GM18873 (cell line): ENCODE measurements around the gene FOXL1.

ENCODE experiments used
- ATAC-seq: cut with Tn5 transposase; IDR thresholded peaks from one replicate; pipeline ENCODE4 v1.9.1; 2021; ENCODE audit warnings: mild to moderate bottlenecking, moderate library complexity, moderate number of reproducible peaks; ENCODE audit not compliant: unreplicated experiment, low FRiP score

The FOXL1 gene

GRCh38 chr16:86578061-86578599 is at the start of gene FOXL1:
Gene FOXL1 (plus strand): TSS chr16:86578549. CDS start chr16:86578724, 175 bp downstream.
- ATAC-seq = no peak

GRCh38 chr16:86529160-86529559 is 49.2 kb upstream of the FOXL1 start:
- no peak for ATAC-seq

- no peak for ATAC-seq
Observed at GRCh38 chr16:86530251-86531190, 47.8 kb upstream of the FOXL1 start.

DNA sequence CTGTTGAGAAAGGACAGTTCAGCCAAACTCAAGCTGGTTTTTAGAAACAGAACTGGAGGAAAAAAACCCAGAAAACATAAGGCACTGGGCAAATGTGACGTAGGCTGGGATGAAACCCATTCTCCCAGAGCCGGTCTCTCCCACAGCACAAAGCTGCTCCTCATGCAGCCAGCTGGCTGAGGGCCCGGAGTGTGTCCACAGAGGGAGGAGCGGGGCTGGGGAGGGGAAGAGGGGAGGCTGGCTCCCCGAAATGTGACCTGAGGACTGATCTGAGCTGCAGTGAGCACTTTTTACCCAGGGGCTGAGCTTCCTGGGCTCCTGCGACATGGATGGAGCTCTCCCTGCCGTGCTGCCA is 47.2 kb upstream of the FOXL1 start:
- ATAC-seq = no peak

DNA sequence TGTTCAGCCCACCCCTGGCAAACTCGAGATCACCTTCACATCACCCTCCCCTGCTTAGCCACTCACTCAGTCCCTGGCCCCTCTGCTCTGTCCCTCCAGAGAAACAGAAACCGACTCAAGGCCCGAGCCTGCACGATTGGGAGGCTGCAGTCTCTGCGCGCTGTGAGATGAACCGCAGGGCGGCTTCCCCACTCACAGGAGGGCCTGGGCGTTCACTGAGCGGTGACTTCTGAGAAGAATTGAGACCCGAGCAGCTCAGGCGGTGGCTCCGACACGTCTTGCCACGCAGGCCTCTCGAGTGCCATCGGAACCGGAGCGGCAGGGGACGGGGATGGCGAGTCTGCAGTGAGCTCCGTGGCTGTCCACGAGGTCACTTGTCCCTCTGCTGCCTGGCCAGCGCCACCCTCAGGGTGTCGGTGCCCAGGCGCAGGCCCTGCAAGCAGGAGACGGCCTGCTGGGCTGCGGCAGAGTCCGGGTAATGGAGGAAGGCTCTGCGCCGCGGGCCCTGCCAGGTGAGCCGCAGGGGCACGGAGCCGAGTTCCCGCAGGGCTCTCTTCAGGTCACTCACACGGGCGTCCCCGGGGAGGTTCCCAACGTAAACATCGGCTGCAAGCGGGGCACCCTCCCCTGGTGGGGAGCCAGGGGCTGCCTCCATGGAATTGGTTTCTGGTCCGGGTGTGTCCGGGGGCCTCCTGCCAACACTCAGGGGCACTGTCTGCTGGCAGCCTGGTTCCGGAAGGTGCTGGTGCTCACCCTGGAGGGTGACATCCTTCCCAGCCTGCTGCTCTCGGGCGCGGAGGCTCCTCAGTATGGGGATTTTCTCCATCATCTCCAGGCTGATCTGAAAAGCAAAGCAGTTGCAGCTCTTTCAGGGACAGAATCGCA is 46.5 kb upstream of the FOXL1 start:
- no peak for ATAC-seq

- no peak for ATAC-seq
Observed at GRCh38 chr16:86532526-86532815, 45.9 kb upstream of the FOXL1 start.

DNA sequence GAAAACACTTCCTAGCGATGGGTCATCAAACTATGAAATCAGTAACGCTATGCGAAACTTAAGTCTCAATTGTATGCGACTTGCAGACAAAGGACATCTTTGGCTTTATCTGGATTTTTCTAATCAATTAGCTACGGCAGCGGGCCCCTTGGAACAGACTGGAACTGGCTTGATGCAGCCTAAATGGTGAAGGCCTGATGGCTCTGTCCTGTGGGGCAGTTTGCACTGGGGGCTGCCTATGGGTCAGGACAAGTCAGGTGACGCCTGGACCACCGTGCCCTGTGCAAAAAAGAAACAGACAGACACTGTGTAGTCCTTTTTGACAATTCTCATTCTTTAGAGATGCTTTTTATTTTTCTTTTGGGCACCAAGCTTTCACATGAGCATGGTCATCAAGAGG is 45.3 kb upstream of the FOXL1 start:
- ATAC-seq = no peak

GRCh38 chr16:86533767-86534351 is 44.5 kb upstream of the FOXL1 start:
- no peak for ATAC-seq

DNA sequence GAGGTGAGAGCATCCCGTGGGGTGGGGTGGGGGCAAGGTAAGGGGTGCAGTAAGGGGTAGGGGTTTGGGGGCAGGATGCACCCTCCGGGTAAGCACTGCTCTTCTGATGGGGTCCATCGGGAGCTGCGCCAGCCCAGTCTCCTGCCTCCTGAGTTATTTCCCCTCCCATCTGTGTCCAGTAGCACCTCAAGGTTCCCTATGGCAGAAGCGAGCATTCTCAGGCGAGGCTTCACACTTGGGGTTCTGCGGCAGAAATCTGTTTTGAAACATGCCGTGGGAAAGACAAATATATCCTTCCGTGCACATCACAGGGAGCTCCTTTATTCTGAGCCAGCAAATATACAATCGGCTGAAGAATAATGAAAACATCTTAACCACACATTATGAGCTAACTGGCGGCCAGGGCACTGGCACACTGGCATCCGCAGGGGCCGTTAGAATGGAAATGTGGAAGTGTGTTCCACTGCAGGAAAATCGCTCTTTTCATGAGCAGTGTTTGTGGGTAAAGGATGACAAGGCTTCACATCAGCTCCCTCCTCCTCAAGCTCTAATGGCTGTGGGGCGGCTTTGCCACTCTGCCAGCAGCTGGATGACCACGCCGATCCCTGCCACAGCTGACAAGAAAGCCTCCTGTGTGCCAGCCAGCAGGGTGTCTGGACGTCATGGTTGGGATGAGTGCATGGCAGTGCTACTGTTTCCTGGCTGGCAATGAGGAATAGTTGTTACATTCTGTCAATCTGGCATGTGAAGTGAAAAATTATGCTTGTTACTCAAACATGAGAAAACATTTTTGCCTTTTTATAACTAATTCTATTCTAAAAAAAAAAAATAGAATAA is 43.4 kb upstream of the FOXL1 start:
- no peak for ATAC-seq

GRCh38 chr16:86536621-86537020 is 41.7 kb upstream of the FOXL1 start:
- ATAC-seq = no peak

DNA sequence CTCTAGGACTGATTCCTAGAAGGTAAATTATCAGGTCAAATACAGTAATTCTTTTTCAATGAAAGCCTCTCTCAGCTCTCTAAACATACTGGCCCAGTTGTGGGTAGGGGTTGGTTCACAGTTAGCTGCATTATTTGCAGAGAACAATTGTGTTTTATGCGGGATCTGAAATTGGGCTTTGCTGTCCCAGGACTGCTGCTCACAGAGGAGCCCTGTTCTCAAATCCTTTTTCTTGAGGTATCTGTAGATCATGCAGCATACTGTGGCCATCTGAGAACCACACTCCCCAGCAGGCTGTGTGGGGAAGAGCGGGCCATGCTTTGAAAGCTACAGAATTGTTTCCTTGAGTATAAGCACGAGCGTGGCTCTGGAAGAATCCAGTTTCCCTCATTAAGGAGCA is 40.9 kb upstream of the FOXL1 start:
- ATAC-seq = no peak

GRCh38 chr16:86538196-86538780 is 40.1 kb upstream of the FOXL1 start:
- no peak for ATAC-seq

DNA sequence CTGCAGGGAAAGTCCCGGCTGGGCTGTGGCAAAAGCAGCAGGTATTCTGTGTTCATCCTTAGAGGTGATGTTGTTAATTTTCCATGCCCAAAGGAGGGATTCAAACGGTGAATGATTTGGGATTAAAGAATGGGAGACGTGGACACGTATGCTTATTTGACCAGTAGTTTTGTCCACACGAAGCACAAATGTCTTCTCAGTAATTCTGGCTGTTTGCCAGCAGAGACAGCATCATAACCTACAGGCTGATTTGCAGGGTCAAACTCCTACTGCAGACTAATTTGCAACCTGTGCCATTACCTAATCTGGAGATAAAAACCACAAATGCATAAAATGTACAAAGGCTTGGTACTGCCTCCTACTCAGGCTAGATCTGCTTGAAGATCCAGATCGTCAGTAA is 37.5 kb upstream of the FOXL1 start:
- ATAC-seq = no peak

- no peak for ATAC-seq
Observed at GRCh38 chr16:86541560-86541959, 36.8 kb upstream of the FOXL1 start.

DNA sequence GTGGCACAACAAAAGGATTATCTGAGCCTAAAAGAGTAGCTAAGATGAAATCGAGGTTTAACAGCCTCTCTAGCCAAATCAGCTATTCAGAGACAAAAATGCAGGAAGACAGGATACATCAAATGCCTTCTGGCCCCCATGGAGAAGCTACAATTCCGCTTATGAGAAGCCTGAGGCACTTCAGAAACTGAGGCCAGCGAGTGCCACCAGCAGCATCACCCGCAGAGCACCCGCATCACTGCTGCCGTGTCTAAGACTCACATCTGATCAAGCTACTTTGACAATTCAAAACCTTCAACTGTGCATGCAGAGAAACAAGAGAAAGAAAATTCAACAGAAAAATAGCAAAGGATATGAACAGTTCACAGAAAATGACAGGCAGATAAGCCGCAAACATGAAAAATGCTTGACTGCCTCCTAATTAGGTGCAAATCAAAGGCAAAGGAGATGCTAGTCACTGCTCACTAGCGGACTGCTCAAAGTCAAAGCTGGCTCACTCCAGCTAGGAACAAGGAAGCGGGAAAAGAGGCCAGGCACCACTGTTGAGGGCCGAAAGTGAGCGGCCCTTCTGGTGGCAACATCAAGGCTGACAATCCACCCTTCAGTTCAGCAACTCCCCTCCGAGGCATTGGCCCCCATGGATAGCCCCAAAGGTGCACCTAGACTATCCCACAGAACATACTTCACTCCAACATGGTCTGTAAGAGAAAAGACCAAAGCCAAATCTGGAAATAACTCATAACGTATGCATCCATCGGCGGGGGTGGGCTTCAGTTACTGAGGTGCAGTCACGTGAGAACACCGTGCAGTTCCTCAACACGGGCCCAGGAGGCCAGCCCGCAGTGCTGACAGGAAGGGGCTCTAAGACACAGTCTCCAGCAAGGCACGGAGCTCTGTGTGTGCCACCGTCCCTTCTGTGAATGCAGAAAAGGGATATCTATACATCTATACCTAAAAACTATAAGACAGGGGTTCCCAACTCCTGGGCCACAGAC is 35.3 kb upstream of the FOXL1 start:
- ATAC-seq = no peak

- no peak for ATAC-seq
Observed at GRCh38 chr16:86545481-86545880, 32.9 kb upstream of the FOXL1 start.

DNA sequence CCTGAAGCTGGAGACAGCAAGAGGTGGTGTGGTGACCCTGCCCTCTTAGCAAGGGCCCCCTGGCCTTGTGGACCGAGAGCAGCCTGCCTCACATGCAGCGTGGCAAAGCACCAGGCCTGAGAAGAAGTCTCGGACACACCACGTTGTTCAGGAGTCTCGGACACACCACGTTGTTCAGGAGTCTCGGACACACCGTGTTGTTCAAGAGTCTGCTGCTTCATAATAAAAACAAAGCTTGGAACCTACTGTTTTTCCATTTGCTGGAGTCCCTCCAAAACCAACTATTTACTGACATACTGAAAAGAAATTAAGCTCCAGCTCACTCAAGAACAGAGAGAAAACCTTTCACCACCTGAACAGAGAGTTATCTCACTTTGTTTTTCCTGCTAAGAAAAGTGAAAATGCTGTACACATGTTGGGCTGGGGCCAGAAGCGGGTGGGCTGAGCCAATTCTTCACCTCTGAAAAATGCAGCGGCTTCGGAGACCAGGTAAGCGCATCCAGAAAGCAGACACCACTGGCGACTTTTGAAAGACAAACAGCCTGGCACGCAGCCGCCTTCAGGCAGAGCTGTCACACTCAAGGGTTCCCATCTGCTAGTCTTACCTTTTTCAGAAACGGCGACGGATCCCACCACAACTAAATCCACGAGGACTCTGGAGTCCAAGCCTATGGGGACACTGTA is 32.3 kb upstream of the FOXL1 start:
- ATAC-seq = no peak

DNA sequence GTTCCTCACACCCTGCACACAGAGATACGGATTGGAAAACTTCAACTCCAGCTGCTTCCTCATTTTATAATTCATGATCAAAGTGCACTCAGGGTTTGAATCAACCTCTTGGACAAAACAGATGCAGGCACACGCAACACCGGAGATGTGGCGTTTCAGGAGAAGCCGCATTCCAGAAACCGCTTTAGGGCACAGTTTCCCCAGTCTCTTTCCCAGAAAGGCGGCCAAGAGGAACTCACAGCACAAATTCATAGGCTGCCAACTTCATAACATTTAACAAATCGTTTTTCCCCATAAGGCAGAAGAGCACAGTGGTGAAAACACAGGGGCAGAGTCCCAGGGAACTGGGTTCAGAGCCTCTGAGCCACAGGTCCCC is 31.7 kb upstream of the FOXL1 start:
- ATAC-seq = no peak
